K562 (cell line): ENCODE results near the gene SNCB. TPM values are rescaled to one million over a fixed set of nuclear protein-coding genes. Genes with fewer than 3 reads are reported as not detected.

Experiments used
- DPF2 ChIP-seq: fragments of 450-650 bp; IDR thresholded peaks from 2 replicates; pipeline ENCODE4 v1.6.1; 2016
- ELF1 ChIP-seq: fragments of 200-800 bp; sonication (Bioruptor generic); IDR thresholded peaks from 2 replicates; pipeline ENCODE4 v1.6.1; 2016; ENCODE audit warnings: missing genetic modification characterization, missing compliant biosample characterization
- FOS ChIP-seq: IDR thresholded peaks from 3 replicates; pipeline ENCODE4 v1.6.1; 2011; ENCODE audit not compliant: insufficient read length; ENCODE audit errors: extremely low read depth
- NELFE ChIP-seq: IDR thresholded peaks from 2 replicates; pipeline ENCODE4 v1.6.1; 2011; ENCODE audit warnings: mild to moderate bottlenecking; ENCODE audit not compliant: insufficient read depth, insufficient read length
- NFRKB ChIP-seq: fragments of 450-650 bp; IDR thresholded peaks from 2 replicates; pipeline ENCODE4 v1.6.1; 2016; ENCODE audit warnings: low read depth
- NRF1 ChIP-seq, 2 experiments: fragments of 450-650 bp; IDR thresholded peaks in 1 of 2; conservative IDR thresholded peaks in 1 of 2; 2 replicates each; pipeline ENCODE4 v1.6.1; 2014; ENCODE audit warnings: mild to moderate bottlenecking in 2 of 2
- POLR3G ChIP-seq: IDR thresholded peaks from 2 replicates; pipeline ENCODE4 v1.6.1; 2011; ENCODE audit not compliant: insufficient read length, insufficient replicate concordance; ENCODE audit errors: extremely low read depth
- RBM39 ChIP-seq: fragments of 200-400 bp; formaldehyde crosslinking; optimal IDR thresholded peaks from 2 replicates; pipeline ENCODE3; 2018; ENCODE audit warnings: low read depth, low read length
- RFX7 ChIP-seq: fragments of 250-450 bp; sonication (Bioruptor Pico); IDR thresholded peaks from 2 replicates; pipeline ENCODE4 v1.5.1; 2021; ENCODE audit warnings: mild to moderate bottlenecking
- RUNX1 ChIP-seq: sonication (generic); IDR thresholded peaks from 2 replicates; pipeline ENCODE4 v1.6.1; 2016; ENCODE audit warnings: antibody characterized with exemption, low read depth
- STAT5A ChIP-seq: IDR thresholded peaks from 2 replicates; pipeline ENCODE4 v1.6.1; 2012; ENCODE audit warnings: low read length, inconsistent platforms, borderline replicate concordance
- STAT6 ChIP-seq: sonication (generic); formaldehyde crosslinking; IDR thresholded peaks from 2 replicates; pipeline ENCODE4 v1.8.1; 2023; ENCODE audit warnings: mild to moderate bottlenecking, missing genetic modification reagents
- TEAD4 ChIP-seq, 2 experiments: sonication (generic) in 1 of 2; formaldehyde crosslinking in 1 of 2; IDR thresholded peaks; 2 replicates each; pipeline versions ENCODE4 v1.6.1 to v1.8.0; 2012 to 2022; ENCODE audit warnings: borderline replicate concordance in 1 of 2, inconsistent platforms in 1 of 2, low read length in 1 of 2, mild to moderate bottlenecking in 1 of 2, missing genetic modification reagents in 1 of 2
- USF2 ChIP-seq: sonication (generic); formaldehyde crosslinking; IDR thresholded peaks from 2 replicates; pipeline ENCODE4 v1.5.0; 2020; ENCODE audit warnings: missing genetic modification reagents
- ZBTB17 ChIP-seq: fragments of 450-650 bp; formaldehyde crosslinking; IDR thresholded peaks from 2 replicates; pipeline ENCODE4 v1.4.0; 2020; ENCODE audit warnings: mild to moderate bottlenecking
- ZNF318 ChIP-seq, 2 experiments: fragments of 450-650 bp; IDR thresholded peaks; 2 replicates each; pipeline ENCODE4 v1.6.1; 2016; ENCODE audit warnings: mild to moderate bottlenecking in 2 of 2, borderline replicate concordance in 1 of 2, low read depth in 1 of 2, moderate library complexity in 1 of 2
- ZNF778 ChIP-seq: fragments of 450-650 bp; formaldehyde crosslinking; IDR thresholded peaks from 2 replicates; pipeline ENCODE4 v1.4.0; 2020; ENCODE audit warnings: mild to moderate bottlenecking, moderate library complexity
- polyA plus RNA-seq, 8 experiments: library from polyadenylated mRNA; depleted of rRNA in 4 of 8; stranded (reverse) in 5 of 8; unstranded in 3 of 8; fragments of >200 nt; fragmentation: Nextera tagmentation in 2 of 8; fragmentation: Illumina TruSeq in 1 of 8; extraction: Ambion mirVana in 2 of 8; extraction: Trizol in 1 of 8; gene quantifications; 2 replicates each; pipeline versions ENCODE4 v1.2.1 to v1.2.3, GENCODE V29; 2011 to 2014; ENCODE audit warnings: inconsistent platforms in 1 of 8, missing spikeins in 1 of 8
- total RNA-seq, 7 experiments: library from RNA; depleted of rRNA in 6 of 7; stranded (reverse); fragments of >200 nt in 6 of 7; fragmentation: Illumina TruSeq in 2 of 7; extraction: Trizol in 2 of 7; gene quantifications; 2 replicates each; pipeline versions ENCODE4 v1.2.1 to v1.2.3, GENCODE V29; 2011 to 2021; ENCODE audit warnings: low replicate concordance in 1 of 7

Gene SNCB
- total and polyA plus RNA-seq, 9 of the 15 experiments (the other 6 are each of a cell fraction or from before 2014, with no cell fraction given), result not detected

GRCh38 chr5:176648474-176649194, 18.3 kb upstream of the SNCB start (continued):
- TF ChIP-seq ZNF318 (IDR thresholded peaks at IDR 0.05; ENCODE audit: borderline replicate concordance in 1 of 2, low read depth in 1 of 2) (no peak), DPF2 (peak; percentile 85), STAT6 (CRISPR knock-in tag) (no peak), RBM39 (no peak), FOS (no peak), USF2 (no peak), STAT5A (peak; percentile 89), RFX7 (CRISPR knock-in tag) (no peak), NRF1 (conservative IDR thresholded peaks at IDR 0.05 in 1 of 2, IDR thresholded peaks at IDR 0.05 in 1 of 2) (no peak), POLR3G (no peak), TEAD4 (IDR thresholded peaks at IDR 0.05; ENCODE audit: low read length) (peak; percentile 96), TEAD4 (CRISPR knock-in tag; IDR thresholded peaks at IDR 0.05; ENCODE audit: borderline replicate concordance) (no peak), RUNX1 (no peak), ELF1 (tag) (no peak), NELFE (no peak), ZNF778 (CRISPR knock-in tag) (no peak), ZBTB17 (CRISPR knock-in tag) (no peak), NFRKB (no peak)
